ENCODE results near the gene COP1.

GRCh38 chr1:176118985-176119384, 88.1 kb downstream of the COP1 start:
- TF ChIP-seq CTCF (IDR thresholded peaks at IDR 0.05): no peak
- TF ChIP-seq POLR2A (IDR thresholded peaks at IDR 0.05): no peak
- TF ChIP-seq EP300 (IDR thresholded peaks at IDR 0.05): no peak
- no peak for TF ChIP-seq POLR2AphosphoS5 (IDR thresholded peaks at IDR 0.05)
